PC-3 (cell line): ENCODE data around the gene SH3D19. TPM values are rescaled to one million over a fixed set of nuclear protein-coding genes. Genes with fewer than 3 reads are reported as not detected.

ENCODE experiments used
- ATAC-seq: fragments of 200-7000 bp; cut with Tn5 transposase; 2 replicates; pipeline ENCODE4 v1.9.1; 2020; ENCODE audit warnings: mild to moderate bottlenecking, moderate library complexity
- BruUV-seq: library from RNA; stranded (reverse); fragments of 400-500 nt; replicated peaks from 2 replicates; lab custom pipeline; 2021; lab: Mats Ljungman, UMichigan
- CTCF ChIA-PET: fragments of 300-600 bp; sonication (Branson Sonifier 250); formaldehyde crosslinking; loops from one replicate; lab custom pipeline; 2022; ENCODE audit warnings: antibody characterized with exemption; lab: Charles Lee
- POLR2A ChIA-PET: fragments of 300-600 bp; sonication (Branson Sonifier 250); formaldehyde crosslinking; loops from one replicate; lab custom pipeline; 2022; ENCODE audit warnings: antibody characterized with exemption; ENCODE audit not compliant: unreplicated experiment; lab: Charles Lee
- DNase-seq: peaks from one replicate; pipeline ENCODE4 v3.0.0-alpha.2; 2015
- H2AFZ ChIP-seq: fragments of 300-600 bp; sonication (generic); 2 replicates; pipeline ENCODE4 v1.6.0; 2016; ENCODE audit warnings: antibody characterized with exemption, low read length
- H3F3A ChIP-seq: fragments of 300-600 bp; sonication (generic); one replicate; pipeline ENCODE4 v1.6.0; 2017; ENCODE audit warnings: antibody characterized with exemption, low read length, control low read depth, mild to moderate bottlenecking; ENCODE audit not compliant: unreplicated experiment
- H3K27ac ChIP-seq: fragments of 300-600 bp; sonication (generic); 2 replicates; pipeline ENCODE4 v1.5.1; 2016; ENCODE audit warnings: mild to moderate bottlenecking, low read length
- H3K27me3 ChIP-seq: fragments of 300-600 bp; sonication (generic); 2 replicates; pipeline ENCODE4 v1.6.1; 2016; ENCODE audit warnings: low read length, mixed read lengths
- H3K36me3 ChIP-seq: fragments of 300-600 bp; sonication (generic); 2 replicates; pipeline ENCODE4 v1.6.1; 2016; ENCODE audit warnings: low read depth, mixed run types, low read length, mixed read lengths
- H3K4me1 ChIP-seq: fragments of 300-600 bp; sonication (generic); 2 replicates; pipeline ENCODE4 v1.5.1; 2016; ENCODE audit warnings: low read length; ENCODE audit not compliant: insufficient read depth
- H3K4me2 ChIP-seq: fragments of 300-600 bp; sonication (generic); 2 replicates; pipeline ENCODE4 v1.6.0; 2016; ENCODE audit warnings: low read length
- H3K4me3 ChIP-seq: fragments of 300-600 bp; sonication (generic); 2 replicates; pipeline ENCODE4 v1.5.1; 2016; ENCODE audit warnings: mild to moderate bottlenecking, low read length, mixed read lengths
- H3K79me2 ChIP-seq: fragments of 300-600 bp; sonication (generic); 2 replicates; pipeline ENCODE4 v1.6.1; 2017; ENCODE audit warnings: low read length, mixed read lengths
- H3K9ac ChIP-seq: fragments of 300-600 bp; sonication (generic); 2 replicates; pipeline ENCODE4 v1.6.0; 2016; ENCODE audit warnings: mild to moderate bottlenecking, low read length
- H3K9me2 ChIP-seq: fragments of 300-600 bp; sonication (generic); replicated peaks from 2 replicates; pipeline ENCODE4 v1.6.1; 2016; ENCODE audit warnings: mixed run types, low read length, mixed read lengths
- H3K9me3 ChIP-seq: fragments of 300-600 bp; sonication (generic); 2 replicates; pipeline ENCODE4 v1.6.1; 2016; ENCODE audit warnings: low read length, mixed read lengths
- H4K20me1 ChIP-seq: fragments of 300-600 bp; sonication (generic); 2 replicates; pipeline ENCODE4 v1.6.1; 2016; ENCODE audit warnings: low read length, mixed read lengths
- CTCF ChIP-seq: fragments of 300-600 bp; sonication (generic); conservative IDR thresholded peaks from 2 replicates; pipeline ENCODE4 v1.5.1; 2017; ENCODE audit warnings: antibody characterized with exemption, low read depth, mild to moderate bottlenecking, low read length
- EZH2 ChIP-seq: fragments of 300-600 bp; sonication (generic); IDR thresholded peaks from one replicate; pipeline ENCODE4 v1.6.1; 2017; ENCODE audit warnings: antibody characterized with exemption, mild to moderate bottlenecking, low read length; ENCODE audit not compliant: unreplicated experiment
- EZH2phosphoT487 ChIP-seq: fragments of 300-600 bp; sonication (generic); IDR thresholded peaks from 2 replicates; pipeline ENCODE4 v1.6.1; 2018; ENCODE audit warnings: mild to moderate bottlenecking, antibody characterized with exemption, low read length, borderline replicate concordance
- intact Hi-C: fragments of 100-400 bp; cut with micrococcal nuclease; formaldehyde crosslinking; loops from 2 replicates; pipeline ENCODE4 v1.9.0; 2023
- total RNA-seq: library from RNA; depleted of rRNA; stranded (reverse); fragments of >200 nt; gene quantifications from 2 replicates; pipeline ENCODE4 v1.2.3, GENCODE V29; 2014

SH3D19 gene
- total RNA-seq, 1 experiment from 2014 or later = 30.1 TPM

DNA sequence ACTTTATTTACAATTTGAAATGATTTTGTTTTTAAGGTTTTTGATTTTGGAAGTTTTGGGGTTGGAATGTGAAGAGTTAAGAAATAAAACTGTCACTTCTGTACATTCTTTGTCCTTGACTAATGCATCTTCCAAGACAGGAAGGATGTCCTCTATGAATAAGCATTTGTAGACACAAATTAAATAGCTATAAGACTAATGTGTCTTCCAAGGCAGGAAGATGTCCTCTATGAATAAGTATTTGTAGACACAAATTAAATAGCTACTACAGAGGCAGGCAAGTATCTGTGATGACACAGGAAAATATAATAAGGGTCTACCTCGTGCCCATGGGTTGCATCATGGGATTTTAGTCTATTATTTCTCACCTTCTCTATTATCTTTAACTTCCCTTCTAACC lies 33.9 kb downstream of the SH3D19 start:
- DNase-seq = peak; percentile 57
- intact Hi-C loops = loop anchor here (2.0 to 5.0 kb wide), 2 partner anchors 13 to 36 kb away; partner anchors contain the start of gene SH3D19

DNA sequence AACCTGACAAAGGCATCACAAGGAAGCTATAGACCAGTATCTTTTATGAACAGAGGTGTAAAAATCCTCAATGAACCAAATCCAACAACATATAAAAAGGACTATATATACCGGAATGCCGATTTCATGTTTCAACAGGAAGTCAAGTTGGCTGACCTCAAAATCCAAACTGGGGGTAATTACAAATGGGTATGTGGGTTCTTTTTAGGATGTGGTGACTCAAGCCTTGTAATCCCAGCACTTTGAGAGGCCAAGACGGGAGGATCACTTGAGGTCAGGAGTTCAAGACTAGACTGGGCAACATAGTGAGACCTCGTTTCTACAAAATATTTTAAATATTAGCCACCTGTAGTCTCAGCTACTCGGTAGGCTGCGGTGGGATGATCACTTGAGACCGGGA lies 38.0 kb downstream of the SH3D19 start:
- DNase-seq (peak; percentile 10), ATAC-seq (no peak)
- Histone ChIP-seq H3K9me3 (no peaks in the 10 kb centered on the region), H3K9ac (no peak overlapping the region), H3K27ac (no peak overlapping the region), H3F3A (no peaks in the 10 kb centered on the region), H2AFZ (no peak overlapping the region), H3K9me2 (no peaks in the 10 kb centered on the region), H3K4me3 (no peak overlapping the region), H4K20me1 (no peaks in the 10 kb centered on the region), H3K4me1 (peaks cover 16% of the 10 kb centered on the region), H3K36me3 (0 out of 2 replicates have a peak, but pooled peaks cover 3% of the 10 kb centered on the region), H3K79me2 (peaks cover 65% of the 10 kb centered on the region), H3K27me3 (no peaks in the 10 kb centered on the region), H3K4me2 (no peak overlapping the region)
- BruUV-seq = no TSS peak
- intact Hi-C loops = no loop called here
- no peak for TF ChIP-seq EZH2
- TF ChIP-seq CTCF = no peak
- TF ChIP-seq EZH2phosphoT487 = no peak
- POLR2A ChIA-PET = no interaction called here
- CTCF ChIA-PET = no interaction called here

More for the DNA sequence above, 33.9 kb downstream of the SH3D19 start:
- H3K79me2 ChIP-seq = peaks cover 74% of the 10 kb centered on the region
- CTCF ChIA-PET = no interaction called here
- no peaks in the 10 kb centered on the region for H3K9me3 ChIP-seq
- POLR2A ChIA-PET = interaction anchor here (0.6 to 0.7 kb wide), 2 partner anchors 69 to 313 kb away, joined by 3 read pairs; no protein-coding TSS in a partner anchor
- no peak for TF ChIP-seq CTCF
- no peak for TF ChIP-seq EZH2phosphoT487
- TF ChIP-seq EZH2 = no peak
- H2AFZ ChIP-seq = no peak overlapping the region
- ATAC-seq = peak; percentile 89
- H3K4me2 ChIP-seq = peak overlapping the region; percentile 51
- H3K9ac ChIP-seq = no peak overlapping the region
- no peaks in the 10 kb centered on the region for H3F3A ChIP-seq
- H3K36me3 ChIP-seq = no peaks in the 10 kb centered on the region
- H3K27ac ChIP-seq = peak overlapping the region; percentile 75
- H3K9me2 ChIP-seq = no peaks in the 10 kb centered on the region
- H3K4me1 ChIP-seq = peaks cover 25% of the 10 kb centered on the region
- no TSS peak for BruUV-seq
- H3K4me3 ChIP-seq = no peak overlapping the region
- no peaks in the 10 kb centered on the region for H3K27me3 ChIP-seq
- no peaks in the 10 kb centered on the region for H4K20me1 ChIP-seq

- no peaks in the 10 kb centered on the region for H3K9me3 ChIP-seq
- ChIA-PET CTCF (no interaction called here), POLR2A (interaction anchor here (0.6 kb wide), 1 partner anchor 41 kb away, joined by 4 read pairs; no protein-coding TSS in a partner anchor)
- H4K20me1 ChIP-seq = no peaks in the 10 kb centered on the region
- no TSS peak for BruUV-seq
- intact Hi-C loops = loop anchor here (5.0 kb wide), 1 partner anchor 78 kb away; no protein-coding TSS in a partner anchor
- DNase-seq (no peak), ATAC-seq (no peak)
- H3K4me3 ChIP-seq = no peak overlapping the region
- H3K27ac ChIP-seq = no peak overlapping the region
- H3K79me2 ChIP-seq = peaks cover 70% of the 10 kb centered on the region
- H2AFZ ChIP-seq = no peak overlapping the region
- H3K9me2 ChIP-seq = no peaks in the 10 kb centered on the region
- no peak overlapping the region for H3K9ac ChIP-seq
- H3K36me3 ChIP-seq = 0 out of 2 replicates have a peak, but pooled peaks cover 3% of the 10 kb centered on the region
- H3F3A ChIP-seq = no peaks in the 10 kb centered on the region
- H3K4me1 ChIP-seq = no peaks in the 10 kb centered on the region
- TF ChIP-seq CTCF = no peak
- no peak for TF ChIP-seq EZH2
- no peak for TF ChIP-seq EZH2phosphoT487
- H3K4me2 ChIP-seq = no peak overlapping the region
- no peaks in the 10 kb centered on the region for H3K27me3 ChIP-seq
Observed at GRCh38 chr4:151284534-151285245, 40.7 kb downstream of the SH3D19 start.
